Testis (tissue), 3 donors: ENCODE measurements around the gene FAF1. TPM values are rescaled to one million over a fixed set of nuclear protein-coding genes. Genes with fewer than 3 reads are reported as not detected.
A peak's percentile ranks its signal among the peaks of the same experiment; 100 is the strongest.

Experiments
- DNase-seq: peaks from one replicate; pipeline ENCODE4 v3.0.0-alpha.2; 2019
- H3K27ac ChIP-seq, 2 donors: fragments of 200-600 bp; sonication (generic); one replicate each; pipeline ENCODE4 v1.5.1; 2019
- H3K27me3 ChIP-seq: fragments of 200-600 bp; sonication (generic); one replicate; pipeline ENCODE4 v1.5.1; 2019
- H3K36me3 ChIP-seq: fragments of 200-600 bp; sonication (generic); one replicate; pipeline ENCODE4 v1.5.1; 2017; ENCODE audit warnings: low read depth; ENCODE audit errors: missing control alignments
- H3K4me1 ChIP-seq: fragments of 200-600 bp; sonication (generic); one replicate; pipeline ENCODE4 v1.5.1; 2019
- H3K4me3 ChIP-seq, 2 donors: fragments of 200-600 bp; sonication (generic); one replicate each; pipeline ENCODE4 v1.5.1; 2017 to 2019
- H3K9me3 ChIP-seq: fragments of 200-600 bp; sonication (generic); one replicate; pipeline ENCODE4 v1.5.1; 2017
- POLR2A ChIP-seq: fragments of 450-650 bp; IDR thresholded peaks from one replicate; pipeline ENCODE4 v1.6.1; 2017; ENCODE audit warnings: antibody characterized with exemption, mild to moderate bottlenecking, moderate library complexity
- WGBS, 2 donors: methylation state at CpG; one replicate each; pipeline ENCODE4 v1.1.5; 2018; 5-methylcytosine and 5-hydroxymethylcytosine counted together
- intact Hi-C: fragments of 100-400 bp; cut with DNase I; formaldehyde crosslinking; loops from one replicate; pipeline ENCODE4 v1.15.1; 2023; ENCODE audit warnings: low total_unique reads
- polyA plus RNA-seq: library from polyadenylated mRNA; stranded (reverse); fragments of 350-450 nt; fragmentation: Illumina TruSeq; extraction: RNeasy Lipid Tissue Mini Kit (QIAGEN cat#74804); gene quantifications from one replicate; pipeline ENCODE4 v1.2.3, GENCODE V29; 2014; ENCODE audit warnings: low read depth, low replicate concordance; ENCODE audit not compliant: insufficient read depth
- total RNA-seq, 2 donors: library from RNA; depleted of rRNA; stranded (reverse); fragments of >200 nt; gene quantifications; one replicate each; pipeline ENCODE4 v1.2.3, GENCODE V29; 2016
- TF ChIP-seq, protein P1 (sequence below), 3 experiments: fragments of 450-650 bp in 2 of 3; fragments of 200-600 bp in 1 of 3; sonication (generic) in 1 of 3; IDR thresholded peaks; one replicate each; pipeline ENCODE4 v1.5.1; 2016 to 2019; ENCODE audit warnings: antibody characterized with exemption in 3 of 3, mild to moderate bottlenecking in 2 of 3, moderate library complexity in 1 of 3

Gene FAF1
- total and polyA plus RNA-seq, 3 donors from 2014 or later: 46.5 to 236 (median 61.6) TPM

DNA sequence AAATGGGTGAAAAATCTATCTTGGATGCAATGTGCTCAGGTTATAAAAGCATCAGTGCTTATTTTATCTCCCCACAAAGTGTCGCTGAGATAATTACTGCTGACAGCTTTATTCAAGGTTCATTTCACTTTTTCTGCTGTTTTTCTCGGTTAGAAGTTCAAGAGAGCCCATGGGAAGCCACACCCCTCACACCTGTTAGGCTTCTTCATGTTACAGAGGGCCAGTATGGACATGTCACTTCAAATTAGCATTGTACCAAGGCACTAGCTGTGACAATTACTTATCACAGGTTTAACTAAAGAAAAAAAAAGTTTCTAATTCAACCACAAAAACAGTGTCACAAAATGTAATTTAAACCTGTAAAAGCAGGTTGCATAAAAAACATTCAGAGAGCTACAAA is 349.5 kb downstream of the FAF1 start:
- Histone ChIP-seq H3K4me1 (no peaks in the 10 kb centered on the region), H3K27me3 (no peaks in the 10 kb centered on the region), H3K27ac (no peak overlapping the region), H3K9me3 (no peaks in the 10 kb centered on the region), H3K36me3 (no peaks in the 10 kb centered on the region), H3K4me3 (no peak overlapping the region)
- TF ChIP-seq, protein P1, sequence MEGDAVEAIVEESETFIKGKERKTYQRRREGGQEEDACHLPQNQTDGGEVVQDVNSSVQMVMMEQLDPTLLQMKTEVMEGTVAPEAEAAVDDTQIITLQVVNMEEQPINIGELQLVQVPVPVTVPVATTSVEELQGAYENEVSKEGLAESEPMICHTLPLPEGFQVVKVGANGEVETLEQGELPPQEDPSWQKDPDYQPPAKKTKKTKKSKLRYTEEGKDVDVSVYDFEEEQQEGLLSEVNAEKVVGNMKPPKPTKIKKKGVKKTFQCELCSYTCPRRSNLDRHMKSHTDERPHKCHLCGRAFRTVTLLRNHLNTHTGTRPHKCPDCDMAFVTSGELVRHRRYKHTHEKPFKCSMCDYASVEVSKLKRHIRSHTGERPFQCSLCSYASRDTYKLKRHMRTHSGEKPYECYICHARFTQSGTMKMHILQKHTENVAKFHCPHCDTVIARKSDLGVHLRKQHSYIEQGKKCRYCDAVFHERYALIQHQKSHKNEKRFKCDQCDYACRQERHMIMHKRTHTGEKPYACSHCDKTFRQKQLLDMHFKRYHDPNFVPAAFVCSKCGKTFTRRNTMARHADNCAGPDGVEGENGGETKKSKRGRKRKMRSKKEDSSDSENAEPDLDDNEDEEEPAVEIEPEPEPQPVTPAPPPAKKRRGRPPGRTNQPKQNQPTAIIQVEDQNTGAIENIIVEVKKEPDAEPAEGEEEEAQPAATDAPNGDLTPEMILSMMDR (IDR thresholded peaks at IDR 0.05): no peak
- TF ChIP-seq POLR2A: no peak
- intact Hi-C loops: no loop called here
- 54 to 78% methylated on average over 2 of the region's 2 CpGs for WGBS, 2 donors
- no peak for DNase-seq

DNA sequence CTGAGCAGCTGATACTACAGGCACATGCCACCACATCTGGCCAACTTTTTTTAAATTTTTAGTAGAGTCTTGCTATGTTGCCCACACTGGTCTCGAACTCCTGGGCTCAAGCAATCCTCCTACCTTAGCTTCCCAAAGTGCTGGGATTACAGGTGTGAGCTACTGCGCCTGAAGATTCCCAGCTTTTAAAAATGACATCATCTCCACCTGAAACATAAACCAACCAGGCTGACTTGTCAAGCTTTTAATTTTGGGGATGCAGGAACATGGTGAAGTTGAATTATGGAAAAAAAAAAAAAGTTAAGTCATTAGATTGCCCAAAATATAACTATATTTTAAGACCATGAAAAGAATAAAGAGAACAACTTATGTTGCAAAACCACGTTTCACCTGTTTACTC is 350.6 kb downstream of the FAF1 start:
- Histone ChIP-seq H3K9me3 (no peaks in the 10 kb centered on the region), H3K27me3 (no peaks in the 10 kb centered on the region), H3K4me1 (no peaks in the 10 kb centered on the region), H3K36me3 (no peaks in the 10 kb centered on the region), H3K4me3 (no peak overlapping the region), H3K27ac (no peak overlapping the region)
- 90 to 92% methylated on average over 3 of the region's 3 CpGs for WGBS, 2 donors
- DNase-seq: no peak
- no peak for TF ChIP-seq POLR2A
- TF ChIP-seq, protein P1 (IDR thresholded peaks at IDR 0.05): no peak
- intact Hi-C loops: no loop called here

- intact Hi-C loops: no loop called here
- peak; percentile 37 for DNase-seq
- H3K36me3 ChIP-seq: no peaks in the 10 kb centered on the region
- H3K4me1 ChIP-seq: no peaks in the 10 kb centered on the region
- whole genome bisulfite sequencing, 2 donors: 81 to 98% methylated on average over 2 of the region's 2 CpGs
- no peak overlapping the region for H3K4me3 ChIP-seq
- H3K27me3 ChIP-seq: no peaks in the 10 kb centered on the region
- H3K9me3 ChIP-seq: no peaks in the 10 kb centered on the region
- H3K27ac ChIP-seq: no peak overlapping the region
- TF ChIP-seq POLR2A: no peak
- TF ChIP-seq, protein P1 (IDR thresholded peaks at IDR 0.05): peak in 2 of 3 experiments; percentile 14 to 29
Measured at GRCh38 chr1:50605186-50605875, 354.7 kb downstream of the FAF1 start.

GRCh38 chr1:50604580-50604979 is 355.5 kb downstream of the FAF1 start:
- Histone ChIP-seq H3K27me3 (no peaks in the 10 kb centered on the region), H3K27ac (no peak overlapping the region), H3K4me3 (no peak overlapping the region), H3K36me3 (no peaks in the 10 kb centered on the region), H3K4me1 (no peaks in the 10 kb centered on the region), H3K9me3 (no peaks in the 10 kb centered on the region)
- TF ChIP-seq, protein P1 (IDR thresholded peaks at IDR 0.05): no peak
- TF ChIP-seq POLR2A: no peak
- DNase-seq: no peak
- 88 to 91% methylated on average over 2 of the region's 2 CpGs for WGBS, 2 donors
- intact Hi-C loops: no loop called here
